HepG2 (cell line): Measurements from ENCODE around the gene CPB2. TPM values are rescaled to one million over a fixed set of nuclear protein-coding genes. Genes with fewer than 3 reads are reported as not detected.
A peak's percentile ranks its signal among the peaks of the same experiment; 100 is the strongest.

Experiments
- AGO2 ChIP-seq: fragments of 200-400 bp; formaldehyde crosslinking; optimal IDR thresholded peaks from 2 replicates; pipeline ENCODE3; 2017; ENCODE audit warnings: mild to moderate bottlenecking, low read depth, low read length, moderate library complexity
- FOXK1 ChIP-seq: sonication (generic); formaldehyde crosslinking; IDR thresholded peaks from 2 replicates; pipeline ENCODE4 v1.4.0; 2020; ENCODE audit warnings: low read depth, missing genetic modification reagents, borderline replicate concordance
- GATAD2A ChIP-seq: IDR thresholded peaks from 2 replicates; pipeline ENCODE4 v1.6.1; 2016
- HHEX ChIP-seq: IDR thresholded peaks from 2 replicates; pipeline ENCODE4 v1.6.1; 2016; ENCODE audit warnings: control low read depth
- JUNB ChIP-seq: sonication (generic); formaldehyde crosslinking; IDR thresholded peaks from 2 replicates; pipeline ENCODE4 v1.8.0; 2022; ENCODE audit warnings: missing genetic modification reagents, mild to moderate bottlenecking, borderline replicate concordance
- MTF2 ChIP-seq: sonication (generic); formaldehyde crosslinking; IDR thresholded peaks from 2 replicates; pipeline ENCODE4 v1.5.0; 2020; ENCODE audit warnings: missing genetic modification reagents, borderline replicate concordance
- NFE2 ChIP-seq: sonication (generic); formaldehyde crosslinking; IDR thresholded peaks from 2 replicates; pipeline ENCODE4 v1.4.0; 2020; ENCODE audit warnings: missing genetic modification reagents
- NR1H2 ChIP-seq: sonication (generic); formaldehyde crosslinking; IDR thresholded peaks from 2 replicates; pipeline ENCODE4 v1.8.1; 2022; ENCODE audit warnings: low read depth, missing genetic modification reagents, borderline replicate concordance
- RARA ChIP-seq: IDR thresholded peaks from 2 replicates; pipeline ENCODE4 v1.6.1; 2016; ENCODE audit warnings: missing genetic modification reagents, missing compliant biosample characterization
- RBM39 ChIP-seq: fragments of 200-400 bp; formaldehyde crosslinking; IDR thresholded peaks from one replicate; pipeline ENCODE4 v1.6.1; 2018; ENCODE audit warnings: antibody characterized with exemption, mild to moderate bottlenecking, low read depth, low read length; ENCODE audit not compliant: poor library complexity, severe bottlenecking
- SMARCE1 ChIP-seq: fragments of 450-650 bp; IDR thresholded peaks from 2 replicates; pipeline ENCODE4 v1.6.1; 2017; ENCODE audit warnings: borderline replicate concordance
- ZBTB3 ChIP-seq: sonication (generic); formaldehyde crosslinking; IDR thresholded peaks from 2 replicates; pipeline ENCODE4 v1.4.0; 2020; ENCODE audit warnings: low read depth, mild to moderate bottlenecking, moderate library complexity, missing genetic modification reagents, borderline replicate concordance
- ZNF235 ChIP-seq: sonication (generic); formaldehyde crosslinking; IDR thresholded peaks from 2 replicates; pipeline ENCODE4 v1.8.1; 2023; ENCODE audit warnings: mild to moderate bottlenecking, missing genetic modification reagents, borderline replicate concordance
- ZNF335 ChIP-seq: sonication (generic); formaldehyde crosslinking; IDR thresholded peaks from 2 replicates; pipeline ENCODE4 v1.4.0; 2020; ENCODE audit warnings: missing genetic modification reagents
- ZNF33A ChIP-seq: sonication (generic); formaldehyde crosslinking; IDR thresholded peaks from 2 replicates; pipeline ENCODE4 v1.5.1; 2020; ENCODE audit warnings: missing genetic modification reagents, mild to moderate bottlenecking, moderate library complexity, borderline replicate concordance
- ZNF441 ChIP-seq: sonication (generic); formaldehyde crosslinking; IDR thresholded peaks from 2 replicates; pipeline ENCODE4 v1.7.0; 2021; ENCODE audit warnings: missing genetic modification reagents, borderline replicate concordance
- ZNF878 ChIP-seq: sonication (generic); formaldehyde crosslinking; IDR thresholded peaks from 2 replicates; pipeline ENCODE4 v1.8.1; 2023; ENCODE audit warnings: mild to moderate bottlenecking, missing genetic modification reagents, moderate library complexity
- polyA plus RNA-seq, 8 experiments: library from polyadenylated mRNA; depleted of rRNA in 3 of 8; stranded (reverse) in 7 of 8; unstranded in 1 of 8; fragments of >200 nt; fragmentation: Illumina TruSeq in 4 of 8; extraction: Trizol in 4 of 8; gene quantifications; 2 replicates each; pipeline versions ENCODE4 v1.2.1 to v1.2.3, GENCODE V29; 2011 to 2016; ENCODE audit warnings: low read depth in 4 of 8, missing spikeins in 1 of 8, mixed read lengths in 1 of 8; ENCODE audit not compliant: insufficient read depth in 1 of 8
- total RNA-seq, 5 experiments: library from RNA; depleted of rRNA; stranded (reverse); fragments of >200 nt; fragmentation: Illumina TruSeq; extraction: Trizol; gene quantifications; 2 replicates each; pipeline ENCODE4 v1.2.3, GENCODE V29; 2016; ENCODE audit warnings: low read depth in 1 of 5
- TF ChIP-seq, protein P1 (sequence below): sonication (generic); formaldehyde crosslinking; IDR thresholded peaks from 2 replicates; pipeline ENCODE4 v1.4.0; 2020; ENCODE audit warnings: low read depth, missing genetic modification reagents
- TF ChIP-seq, protein P2 (sequence below): sonication (generic); formaldehyde crosslinking; IDR thresholded peaks from 2 replicates; pipeline ENCODE4 v1.4.0; 2020; ENCODE audit warnings: missing genetic modification reagents
- TF ChIP-seq, protein P3 (sequence below): sonication (generic); formaldehyde crosslinking; IDR thresholded peaks from 2 replicates; pipeline ENCODE4 v1.5.0; 2020; ENCODE audit warnings: mild to moderate bottlenecking, missing genetic modification reagents
- TF ChIP-seq, protein P4 (sequence below): sonication (generic); formaldehyde crosslinking; IDR thresholded peaks from 2 replicates; pipeline ENCODE4 v1.8.1; 2022; ENCODE audit warnings: mild to moderate bottlenecking, missing genetic modification reagents
- TF ChIP-seq, protein P5 (sequence below): IDR thresholded peaks from 2 replicates; pipeline ENCODE4 v1.6.1; 2016; ENCODE audit warnings: low read depth, borderline replicate concordance

CPB2 gene
- total and polyA plus RNA-seq, 2 of the 13 experiments (the other 11 are each of a cell fraction or from before 2014, with no cell fraction given): 125 to 140 TPM

DNA sequence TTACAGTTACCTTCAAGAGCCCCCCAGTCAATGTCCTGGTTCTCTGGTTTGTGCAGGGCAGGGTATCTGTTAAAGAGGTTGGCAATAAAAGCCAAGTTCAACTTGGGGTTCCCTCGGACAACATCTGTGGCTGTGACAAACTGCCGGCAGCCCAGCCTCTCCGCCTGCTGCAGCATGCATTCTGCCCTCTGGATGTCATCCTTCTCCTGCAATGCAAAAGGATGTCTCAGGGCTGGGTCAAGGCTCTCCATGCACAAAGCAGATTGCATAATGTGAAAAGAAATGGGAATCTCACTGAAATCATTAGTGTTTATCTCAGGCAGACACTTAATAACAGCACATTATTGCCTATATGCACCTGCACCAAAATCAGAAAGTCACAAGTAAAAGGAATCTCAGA is 42.1 kb upstream of the CPB2 start (continued):
- TF ChIP-seq, protein P1, sequence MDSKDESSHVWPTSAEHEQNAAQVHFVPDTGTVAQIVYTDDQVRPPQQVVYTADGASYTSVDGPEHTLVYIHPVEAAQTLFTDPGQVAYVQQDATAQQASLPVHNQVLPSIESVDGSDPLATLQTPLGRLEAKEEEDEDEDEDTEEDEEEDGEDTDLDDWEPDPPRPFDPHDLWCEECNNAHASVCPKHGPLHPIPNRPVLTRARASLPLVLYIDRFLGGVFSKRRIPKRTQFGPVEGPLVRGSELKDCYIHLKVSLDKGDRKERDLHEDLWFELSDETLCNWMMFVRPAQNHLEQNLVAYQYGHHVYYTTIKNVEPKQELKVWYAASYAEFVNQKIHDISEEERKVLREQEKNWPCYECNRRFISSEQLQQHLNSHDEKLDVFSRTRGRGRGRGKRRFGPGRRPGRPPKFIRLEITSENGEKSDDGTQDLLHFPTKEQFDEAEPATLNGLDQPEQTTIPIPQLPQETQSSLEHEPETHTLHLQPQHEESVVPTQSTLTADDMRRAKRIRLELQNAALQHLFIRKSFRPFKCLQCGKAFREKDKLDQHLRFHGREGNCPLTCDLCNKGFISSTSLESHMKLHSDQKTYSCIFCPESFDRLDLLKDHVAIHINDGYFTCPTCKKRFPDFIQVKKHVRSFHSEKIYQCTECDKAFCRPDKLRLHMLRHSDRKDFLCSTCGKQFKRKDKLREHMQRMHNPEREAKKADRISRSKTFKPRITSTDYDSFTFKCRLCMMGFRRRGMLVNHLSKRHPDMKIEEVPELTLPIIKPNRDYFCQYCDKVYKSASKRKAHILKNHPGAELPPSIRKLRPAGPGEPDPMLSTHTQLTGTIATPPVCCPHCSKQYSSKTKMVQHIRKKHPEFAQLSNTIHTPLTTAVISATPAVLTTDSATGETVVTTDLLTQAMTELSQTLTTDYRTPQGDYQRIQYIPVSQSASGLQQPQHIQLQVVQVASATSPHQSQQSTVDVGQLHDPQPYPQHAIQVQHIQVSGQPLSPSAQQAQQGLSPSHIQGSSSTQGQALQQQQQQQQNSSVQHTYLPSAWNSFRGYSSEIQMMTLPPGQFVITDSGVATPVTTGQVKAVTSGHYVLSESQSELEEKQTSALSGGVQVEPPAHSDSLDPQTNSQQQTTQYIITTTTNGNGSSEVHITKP (CRISPR knock-in tag): no peak
- TF ChIP-seq ZNF878 (no peak), ZNF335 (CRISPR knock-in tag) (no peak), ZNF235 (CRISPR knock-in tag) (no peak), NFE2 (CRISPR knock-in tag) (no peak), RARA (peak; percentile 37; the same call in 1 of the 2 replicates), ZNF441 (CRISPR knock-in tag) (no peak), MTF2 (CRISPR knock-in tag) (no peak), GATAD2A (peak; percentile 41; the same call in 1 of the 2 replicates), JUNB (no peak), FOXK1 (CRISPR knock-in tag) (peak; percentile 28; the same call in 1 of the 2 replicates), SMARCE1 (no peak), ZNF33A (CRISPR knock-in tag) (no peak), HHEX (CRISPR knock-in tag) (no peak), NR1H2 (no peak), RBM39 (no peak), ZBTB3 (CRISPR knock-in tag) (no peak), AGO2 (no peak)
- TF ChIP-seq, protein P2, sequence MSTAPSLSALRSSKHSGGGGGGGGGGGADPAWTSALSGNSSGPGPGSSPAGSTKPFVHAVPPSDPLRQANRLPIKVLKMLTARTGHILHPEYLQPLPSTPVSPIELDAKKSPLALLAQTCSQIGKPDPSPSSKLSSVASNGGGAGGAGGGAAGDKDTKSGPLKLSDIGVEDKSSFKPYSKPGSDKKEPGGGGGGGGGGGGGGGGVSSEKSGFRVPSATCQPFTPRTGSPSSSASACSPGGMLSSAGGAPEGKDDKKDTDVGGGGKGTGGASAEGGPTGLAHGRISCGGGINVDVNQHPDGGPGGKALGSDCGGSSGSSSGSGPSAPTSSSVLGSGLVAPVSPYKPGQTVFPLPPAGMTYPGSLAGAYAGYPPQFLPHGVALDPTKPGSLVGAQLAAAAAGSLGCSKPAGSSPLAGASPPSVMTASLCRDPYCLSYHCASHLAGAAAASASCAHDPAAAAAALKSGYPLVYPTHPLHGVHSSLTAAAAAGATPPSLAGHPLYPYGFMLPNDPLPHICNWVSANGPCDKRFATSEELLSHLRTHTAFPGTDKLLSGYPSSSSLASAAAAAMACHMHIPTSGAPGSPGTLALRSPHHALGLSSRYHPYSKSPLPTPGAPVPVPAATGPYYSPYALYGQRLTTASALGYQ (CRISPR knock-in tag): no peak
- TF ChIP-seq, protein P3, sequence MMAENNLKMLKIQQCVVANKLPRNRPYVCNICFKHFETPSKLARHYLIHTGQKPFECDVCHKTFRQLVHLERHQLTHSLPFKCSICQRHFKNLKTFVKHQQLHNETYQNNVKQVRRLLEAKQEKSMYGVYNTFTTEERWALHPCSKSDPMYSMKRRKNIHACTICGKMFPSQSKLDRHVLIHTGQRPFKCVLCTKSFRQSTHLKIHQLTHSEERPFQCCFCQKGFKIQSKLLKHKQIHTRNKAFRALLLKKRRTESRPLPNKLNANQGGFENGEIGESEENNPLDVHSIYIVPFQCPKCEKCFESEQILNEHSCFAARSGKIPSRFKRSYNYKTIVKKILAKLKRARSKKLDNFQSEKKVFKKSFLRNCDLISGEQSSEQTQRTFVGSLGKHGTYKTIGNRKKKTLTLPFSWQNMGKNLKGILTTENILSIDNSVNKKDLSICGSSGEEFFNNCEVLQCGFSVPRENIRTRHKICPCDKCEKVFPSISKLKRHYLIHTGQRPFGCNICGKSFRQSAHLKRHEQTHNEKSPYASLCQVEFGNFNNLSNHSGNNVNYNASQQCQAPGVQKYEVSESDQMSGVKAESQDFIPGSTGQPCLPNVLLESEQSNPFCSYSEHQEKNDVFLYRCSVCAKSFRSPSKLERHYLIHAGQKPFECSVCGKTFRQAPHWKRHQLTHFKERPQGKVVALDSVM (CRISPR knock-in tag): no peak
- TF ChIP-seq, protein P4, sequence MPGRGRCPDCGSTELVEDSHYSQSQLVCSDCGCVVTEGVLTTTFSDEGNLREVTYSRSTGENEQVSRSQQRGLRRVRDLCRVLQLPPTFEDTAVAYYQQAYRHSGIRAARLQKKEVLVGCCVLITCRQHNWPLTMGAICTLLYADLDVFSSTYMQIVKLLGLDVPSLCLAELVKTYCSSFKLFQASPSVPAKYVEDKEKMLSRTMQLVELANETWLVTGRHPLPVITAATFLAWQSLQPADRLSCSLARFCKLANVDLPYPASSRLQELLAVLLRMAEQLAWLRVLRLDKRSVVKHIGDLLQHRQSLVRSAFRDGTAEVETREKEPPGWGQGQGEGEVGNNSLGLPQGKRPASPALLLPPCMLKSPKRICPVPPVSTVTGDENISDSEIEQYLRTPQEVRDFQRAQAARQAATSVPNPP (CRISPR knock-in tag): no peak
- TF ChIP-seq, protein P5, sequence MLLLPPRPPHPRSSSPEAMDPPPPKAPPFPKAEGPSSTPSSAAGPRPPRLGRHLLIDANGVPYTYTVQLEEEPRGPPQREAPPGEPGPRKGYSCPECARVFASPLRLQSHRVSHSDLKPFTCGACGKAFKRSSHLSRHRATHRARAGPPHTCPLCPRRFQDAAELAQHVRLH (CRISPR knock-in tag): no peak
